Lung microvascular endothelial cell (primary cell): ENCODE measurements around the gene BNC2. TPM values are rescaled to one million over a fixed set of nuclear protein-coding genes. Genes with fewer than 3 reads are reported as not detected.

ENCODE experiments used
- DNase-seq, 2 donors: peaks; one replicate each; pipeline versions ENCODE4 v3.0.0 to v3.0.0-alpha.2; 2010; ENCODE audit warnings: low read depth in 2 of 2
- total RNA-seq: library from RNA; depleted of rRNA; stranded (reverse); fragments of >200 nt; gene quantifications from 2 replicates; pipeline ENCODE4 v1.2.1, GENCODE V29; 2014

BNC2 gene
- total RNA-seq, 1 donor from 2014 or later: 3.4 TPM

GRCh38 chr9:16637911-16638310, 232.6 kb downstream of the BNC2 start:
- DNase-seq: no peak

GRCh38 chr9:16637218-16637617, 233.3 kb downstream of the BNC2 start:
- no peak for DNase-seq

- no peak for DNase-seq
Observed at GRCh38 chr9:16633794-16634193, 236.7 kb downstream of the BNC2 start.

- DNase-seq: no peak
Observed at GRCh38 chr9:16628413-16628812, 242.1 kb downstream of the BNC2 start.

GRCh38 chr9:16627967-16628366, 242.5 kb downstream of the BNC2 start:
- DNase-seq: peak; percentile 57 to 87

- no peak for DNase-seq
Observed at GRCh38 chr9:16627521-16627920, 242.9 kb downstream of the BNC2 start.

- DNase-seq: peak; percentile 16 to 83
Observed at GRCh38 chr9:16626577-16627130, 243.8 kb downstream of the BNC2 start.

- DNase-seq: peak in 1 of 2 donors; percentile 49
Observed at GRCh38 chr9:16625811-16626210, 244.7 kb downstream of the BNC2 start.

GRCh38 chr9:16625161-16625631, 245.3 kb downstream of the BNC2 start:
- DNase-seq: no peak

- peak; percentile 8 to 32 for DNase-seq
Observed at GRCh38 chr9:16624744-16625117, 245.7 kb downstream of the BNC2 start.

- DNase-seq: no peak
Observed at GRCh38 chr9:16623989-16624743, 246.3 kb downstream of the BNC2 start.

GRCh38 chr9:16622541-16622940, 247.9 kb downstream of the BNC2 start:
- DNase-seq: no peak

GRCh38 chr9:16619914-16620520, 250.5 kb downstream of the BNC2 start:
- DNase-seq: no peak

- no peak for DNase-seq
Observed at GRCh38 chr9:16619402-16619801, 251.1 kb downstream of the BNC2 start.

- DNase-seq: no peak
Observed at GRCh38 chr9:16618524-16618923, 251.9 kb downstream of the BNC2 start.

GRCh38 chr9:16616686-16617085, 253.8 kb downstream of the BNC2 start:
- DNase-seq: no peak

GRCh38 chr9:16615451-16615850, 255.0 kb downstream of the BNC2 start:
- peak in 1 of 2 donors; percentile 57 for DNase-seq

- no peak for DNase-seq
Observed at GRCh38 chr9:16613605-16614004, 256.9 kb downstream of the BNC2 start.

- DNase-seq: no peak
Observed at GRCh38 chr9:16613051-16613450, 257.4 kb downstream of the BNC2 start.

- peak in 1 of 2 donors; percentile 46 for DNase-seq
Observed at GRCh38 chr9:16612627-16613026, 257.8 kb downstream of the BNC2 start.

GRCh38 chr9:16611983-16612382, 258.5 kb downstream of the BNC2 start:
- no peak for DNase-seq

- DNase-seq: no peak
Observed at GRCh38 chr9:16611001-16611400, 259.5 kb downstream of the BNC2 start.

GRCh38 chr9:16610538-16610937, 259.9 kb downstream of the BNC2 start:
- DNase-seq: no peak
